GM12878 (cell line): ENCODE measurements around the gene CAMK2D. TPM values are rescaled to one million over a fixed set of nuclear protein-coding genes. Genes with fewer than 3 reads are reported as not detected.

Source experiments
- ATAC-seq: fragments of 200-7000 bp; cut with Tn5 transposase; 3 replicates; pipeline ENCODE4 v1.9.1; 2020; ENCODE audit warnings: mild to moderate bottlenecking, moderate library complexity
- BruUV-seq: library from RNA; stranded (reverse); fragments of 400-500 nt; replicated peaks from 2 replicates; lab custom pipeline; 2021; lab: Mats Ljungman, UMichigan
- CTCF ChIA-PET: fragments of 300-600 bp; sonication (Branson Sonifier 250); formaldehyde crosslinking; extraction: SDS; loops from one replicate; lab custom pipeline; 2021; ENCODE audit warnings: inconsistent platforms; lab: Yijun Ruan, JAX
- POLR2A ChIA-PET: fragments of 350-600 bp; formaldehyde crosslinking; extraction: SDS; loops from one replicate; lab custom pipeline; 2021; ENCODE audit warnings: inconsistent platforms; lab: Charles Lee
- RAD21 ChIA-PET: fragments of 300-600 bp; sonication (Branson Sonifier 250); formaldehyde crosslinking; loops from one replicate; lab custom pipeline; 2023; ENCODE audit warnings: antibody characterized with exemption; ENCODE audit not compliant: unreplicated experiment; lab: Charles Lee
- SMC1A ChIA-PET: fragments of 300-600 bp; sonication (Branson Sonifier 250); formaldehyde crosslinking; loops from one replicate; lab custom pipeline; 2023; ENCODE audit not compliant: unreplicated experiment, uncharacterized antibody; lab: Charles Lee
- DNase-seq: peaks from one replicate; pipeline ENCODE4 v3.0.0-alpha.2; 2011; ENCODE audit warnings: low read depth, low spot score
- FAIRE-seq: peaks from 3 replicates; lab custom pipeline; 2011; peaks lifted over from hg19 to GRCh38; lab: Jason Lieb, UNC
- H2AFZ ChIP-seq: 2 replicates; pipeline ENCODE4 v1.6.0; 2011; ENCODE audit warnings: low read depth, low read length, control low read depth; ENCODE audit not compliant: control insufficient read depth
- H3K27ac ChIP-seq: 2 replicates; pipeline ENCODE4 v1.5.1; 2011; ENCODE audit warnings: control low read depth; ENCODE audit not compliant: control insufficient read depth, insufficient read depth
- H3K27me3 ChIP-seq, 2 experiments: replicated peaks in 1 of 2; 2 replicates each; pipeline versions ENCODE4 v1.6.0 to v1.6.1; 2011; ENCODE audit warnings: low read length in 1 of 2; ENCODE audit not compliant: control insufficient read depth in 2 of 2, insufficient read depth in 2 of 2
- H3K36me3 ChIP-seq, 2 experiments: 2 replicates each; pipeline ENCODE4 v1.5.1; 2011; ENCODE audit warnings: low read length in 1 of 2; ENCODE audit not compliant: control insufficient read depth in 2 of 2, insufficient read depth in 2 of 2
- H3K4me1 ChIP-seq: 2 replicates; pipeline ENCODE4 v1.6.1; 2011; ENCODE audit warnings: mild to moderate bottlenecking, low read length, moderate library complexity, mixed read lengths; ENCODE audit not compliant: control insufficient read depth, insufficient read depth
- H3K4me2 ChIP-seq: 2 replicates; pipeline ENCODE4 v1.6.0; 2011; ENCODE audit warnings: control low read depth; ENCODE audit not compliant: control insufficient read depth, insufficient read depth
- H3K4me3 ChIP-seq: fragments of 200-600 bp; sonication (generic); 2 replicates; pipeline ENCODE4 v1.5.1; 2016
- H3K79me2 ChIP-seq: 2 replicates; pipeline ENCODE4 v1.6.0; 2011; ENCODE audit warnings: low read length; ENCODE audit not compliant: control insufficient read depth, insufficient read depth
- H3K9ac ChIP-seq: 2 replicates; pipeline ENCODE4 v1.8.0; 2011; ENCODE audit warnings: low read length, control low read depth, mixed read lengths; ENCODE audit not compliant: control insufficient read depth, insufficient read depth
- H3K9me3 ChIP-seq: replicated peaks from 3 replicates; pipeline ENCODE4 v1.5.1; 2011; ENCODE audit warnings: mild to moderate bottlenecking, low read length; ENCODE audit not compliant: control insufficient read depth, insufficient read depth
- H4K20me1 ChIP-seq: 2 replicates; pipeline ENCODE4 v1.6.0; 2011; ENCODE audit not compliant: control insufficient read depth, insufficient read depth
- CREM ChIP-seq: IDR thresholded peaks from 2 replicates; pipeline ENCODE4 v1.6.1; 2014; ENCODE audit warnings: antibody characterized with exemption, low read depth
- EED ChIP-seq: sonication (generic); IDR thresholded peaks from 2 replicates; pipeline ENCODE4 v1.6.1; 2016; ENCODE audit warnings: antibody characterized with exemption, low read depth
- ESRRA ChIP-seq: IDR thresholded peaks from 2 replicates; pipeline ENCODE4 v1.6.1; 2012; ENCODE audit warnings: mild to moderate bottlenecking, low read length, improper control_type of control experiment
- HDGF ChIP-seq: fragments of 450-650 bp; IDR thresholded peaks from 2 replicates; pipeline ENCODE4 v1.6.1; 2016; ENCODE audit warnings: antibody characterized with exemption
- RAD21 ChIP-seq: IDR thresholded peaks from 2 replicates; pipeline ENCODE4 v1.6.1; 2011; ENCODE audit warnings: mild to moderate bottlenecking, low read depth, low read length, moderate library complexity; ENCODE audit not compliant: insufficient read depth
- RAD51 ChIP-seq: fragments of 450-650 bp; IDR thresholded peaks from 2 replicates; pipeline ENCODE4 v1.6.1; 2016; ENCODE audit warnings: moderate library complexity, mild to moderate bottlenecking, inconsistent platforms
- RFX5 ChIP-seq: IDR thresholded peaks from 2 replicates; pipeline ENCODE4 v1.6.1; 2011; ENCODE audit warnings: low read depth, low read length, improper control_type of control experiment
- SRF ChIP-seq, 2 experiments: IDR thresholded peaks; 2 replicates each; pipeline ENCODE4 v1.6.1; 2011; ENCODE audit warnings: low read depth in 2 of 2, low read length in 2 of 2, mild to moderate bottlenecking in 1 of 2, moderate library complexity in 1 of 2
- ZZZ3 ChIP-seq: IDR thresholded peaks from 2 replicates; pipeline ENCODE4 v1.6.1; 2011; ENCODE audit warnings: low read depth; ENCODE audit not compliant: control insufficient read depth, insufficient read length
- WGBS: methylation state at CpG from one replicate; pipeline ENCODE4 v1.1.6; 2016; ENCODE audit warnings: low lambda C conversion rate; ENCODE audit not compliant: insufficient replicate concordance, insufficient coverage; ENCODE audit errors: missing lambda C conversion rate; 5-methylcytosine and 5-hydroxymethylcytosine counted together
- in situ Hi-C: fragments of 300-500 bp; cut with MboI; formaldehyde crosslinking; loops from 9 replicates; pipeline ENCODE4 v1.14.3; 2018; ENCODE audit warnings: mixed read lengths
- intact Hi-C: fragments of 100-400 bp; cut with micrococcal nuclease; formaldehyde crosslinking; loops from one replicate; pipeline ENCODE4 v1.14.2; 2022; ENCODE audit not compliant: unreplicated experiment
- polyA plus RNA-seq, 11 experiments: library from polyadenylated mRNA; depleted of rRNA in 4 of 11; unstranded in 6 of 11; stranded (reverse) in 5 of 11; fragments of >200 nt; fragmentation: Nextera tagmentation in 4 of 11; fragmentation: Illumina TruSeq in 1 of 11; extraction: Ambion mirVana in 4 of 11; extraction: Trizol in 1 of 11; gene quantifications; 1 replicate in 1 of 11; 2 replicates in 10 of 11; pipeline versions ENCODE4 v1.2.1 to v1.2.3, GENCODE V29; 2011 to 2016; ENCODE audit warnings: inconsistent platforms in 2 of 11, missing spikeins in 2 of 11, low read depth in 1 of 11
- total RNA-seq, 4 experiments: library from RNA; depleted of rRNA in 3 of 4; stranded (reverse); fragments of >200 nt in 3 of 4; fragmentation: Illumina TruSeq in 1 of 4; extraction: Trizol in 1 of 4; gene quantifications; 2 replicates each; pipeline versions ENCODE4 v1.2.1 to v1.2.3, GENCODE V29; 2013 to 2021
- TF ChIP-seq, protein P1 (sequence below): fragments of 450-650 bp; IDR thresholded peaks from 2 replicates; pipeline ENCODE4 v1.6.1; 2018; ENCODE audit warnings: mild to moderate bottlenecking, low read depth, moderate library complexity; ENCODE audit not compliant: partially characterized antibody
- TF ChIP-seq, protein P2 (sequence below): IDR thresholded peaks from 2 replicates; pipeline ENCODE4 v1.6.1; 2011; ENCODE audit warnings: borderline replicate concordance, low read depth, mild to moderate bottlenecking, moderate library complexity, mixed read lengths, low read length; ENCODE audit not compliant: insufficient read depth; ENCODE audit errors: extremely low read length
- TF ChIP-seq, protein P3 (sequence below): fragments of 450-650 bp; IDR thresholded peaks from 2 replicates; pipeline ENCODE4 v1.6.1; 2017; ENCODE audit warnings: mild to moderate bottlenecking, moderate library complexity
- TF ChIP-seq, protein P4 (sequence below): IDR thresholded peaks from 2 replicates; pipeline ENCODE4 v1.6.1; 2011; ENCODE audit warnings: low read depth, low read length, improper control_type of control experiment, borderline replicate concordance

Gene CAMK2D
- total and polyA plus RNA-seq, 10 of the 15 experiments (the other 5 are each of a cell fraction or from before 2014, with no cell fraction given) = 6.9 to 88.5 (median 12.9) TPM

DNA sequence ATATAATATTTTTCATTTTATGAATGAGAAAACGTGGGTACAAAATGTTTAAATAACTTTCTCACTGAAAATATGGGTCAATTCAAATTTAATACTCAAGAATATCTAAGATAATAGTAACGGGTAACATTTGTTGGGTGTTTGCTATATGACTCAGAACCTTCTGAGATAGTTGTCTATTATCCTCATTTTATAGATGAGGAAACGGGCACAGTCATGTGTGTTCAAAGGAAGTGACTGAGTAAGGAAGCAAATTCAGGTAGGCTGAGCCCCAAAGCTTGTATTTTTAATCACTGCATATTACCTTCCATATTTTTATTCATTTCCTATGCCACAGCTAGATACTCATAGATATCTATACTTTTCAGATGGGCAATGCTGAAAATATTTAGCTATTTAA, 12.2 kb upstream of the CAMK2D start:
- no peak overlapping the region for H3K27ac ChIP-seq
- 73% methylated on average over 3 of the region's 3 CpGs for WGBS
- ChIA-PET SMC1A (interaction anchor here (0.5 to 2.2 kb wide), 4 partner anchors 10 to 178 kb away, joined by 3 to 8 read pairs (median 3); no protein-coding TSS in a partner anchor), CTCF (interaction anchor here (1.2 to 1.4 kb wide), 2 partner anchors 9 to 11 kb away, joined by 3 to 6 read pairs; no protein-coding TSS in a partner anchor), RAD21 (no interaction called here), POLR2A (interaction anchor here (0.6 kb wide), 1 partner anchor 231 kb away, joined by 3 read pairs; no protein-coding TSS in a partner anchor)
- H3K4me1 ChIP-seq = no peaks in the 10 kb centered on the region; the same call in 1 of the 2 replicates
- no peaks in the 10 kb centered on the region for H4K20me1 ChIP-seq
- intact Hi-C loops (no loop called here), in situ Hi-C loops (no loop called here)
- no peak overlapping the region for H2AFZ ChIP-seq
- TF ChIP-seq ZZZ3 = no peak
- TF ChIP-seq RFX5 = no peak
- TF ChIP-seq, protein P1, sequence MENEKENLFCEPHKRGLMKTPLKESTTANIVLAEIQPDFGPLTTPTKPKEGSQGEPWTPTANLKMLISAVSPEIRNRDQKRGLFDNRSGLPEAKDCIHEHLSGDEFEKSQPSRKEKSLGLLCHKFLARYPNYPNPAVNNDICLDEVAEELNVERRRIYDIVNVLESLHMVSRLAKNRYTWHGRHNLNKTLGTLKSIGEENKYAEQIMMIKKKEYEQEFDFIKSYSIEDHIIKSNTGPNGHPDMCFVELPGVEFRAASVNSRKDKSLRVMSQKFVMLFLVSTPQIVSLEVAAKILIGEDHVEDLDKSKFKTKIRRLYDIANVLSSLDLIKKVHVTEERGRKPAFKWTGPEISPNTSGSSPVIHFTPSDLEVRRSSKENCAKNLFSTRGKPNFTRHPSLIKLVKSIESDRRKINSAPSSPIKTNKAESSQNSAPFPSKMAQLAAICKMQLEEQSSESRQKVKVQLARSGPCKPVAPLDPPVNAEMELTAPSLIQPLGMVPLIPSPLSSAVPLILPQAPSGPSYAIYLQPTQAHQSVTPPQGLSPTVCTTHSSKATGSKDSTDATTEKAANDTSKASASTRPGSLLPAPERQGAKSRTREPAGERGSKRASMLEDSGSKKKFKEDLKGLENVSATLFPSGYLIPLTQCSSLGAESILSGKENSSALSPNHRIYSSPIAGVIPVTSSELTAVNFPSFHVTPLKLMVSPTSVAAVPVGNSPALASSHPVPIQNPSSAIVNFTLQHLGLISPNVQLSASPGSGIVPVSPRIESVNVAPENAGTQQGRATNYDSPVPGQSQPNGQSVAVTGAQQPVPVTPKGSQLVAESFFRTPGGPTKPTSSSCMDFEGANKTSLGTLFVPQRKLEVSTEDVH = no peak
- no peak for TF ChIP-seq SRF (IDR thresholded peaks at IDR 0.05; ENCODE audit: low read depth in 2 of 2, low read length in 2 of 2)
- TF ChIP-seq EED = no peak
- TF ChIP-seq, protein P2, sequence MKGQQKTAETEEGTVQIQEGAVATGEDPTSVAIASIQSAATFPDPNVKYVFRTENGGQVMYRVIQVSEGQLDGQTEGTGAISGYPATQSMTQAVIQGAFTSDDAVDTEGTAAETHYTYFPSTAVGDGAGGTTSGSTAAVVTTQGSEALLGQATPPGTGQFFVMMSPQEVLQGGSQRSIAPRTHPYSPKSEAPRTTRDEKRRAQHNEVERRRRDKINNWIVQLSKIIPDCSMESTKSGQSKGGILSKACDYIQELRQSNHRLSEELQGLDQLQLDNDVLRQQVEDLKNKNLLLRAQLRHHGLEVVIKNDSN = no peak
- TF ChIP-seq HDGF = no peak
- no peak for TF ChIP-seq RAD21
- no peak for TF ChIP-seq ESRRA
- no peak for TF ChIP-seq CREM
- TF ChIP-seq, protein P3, sequence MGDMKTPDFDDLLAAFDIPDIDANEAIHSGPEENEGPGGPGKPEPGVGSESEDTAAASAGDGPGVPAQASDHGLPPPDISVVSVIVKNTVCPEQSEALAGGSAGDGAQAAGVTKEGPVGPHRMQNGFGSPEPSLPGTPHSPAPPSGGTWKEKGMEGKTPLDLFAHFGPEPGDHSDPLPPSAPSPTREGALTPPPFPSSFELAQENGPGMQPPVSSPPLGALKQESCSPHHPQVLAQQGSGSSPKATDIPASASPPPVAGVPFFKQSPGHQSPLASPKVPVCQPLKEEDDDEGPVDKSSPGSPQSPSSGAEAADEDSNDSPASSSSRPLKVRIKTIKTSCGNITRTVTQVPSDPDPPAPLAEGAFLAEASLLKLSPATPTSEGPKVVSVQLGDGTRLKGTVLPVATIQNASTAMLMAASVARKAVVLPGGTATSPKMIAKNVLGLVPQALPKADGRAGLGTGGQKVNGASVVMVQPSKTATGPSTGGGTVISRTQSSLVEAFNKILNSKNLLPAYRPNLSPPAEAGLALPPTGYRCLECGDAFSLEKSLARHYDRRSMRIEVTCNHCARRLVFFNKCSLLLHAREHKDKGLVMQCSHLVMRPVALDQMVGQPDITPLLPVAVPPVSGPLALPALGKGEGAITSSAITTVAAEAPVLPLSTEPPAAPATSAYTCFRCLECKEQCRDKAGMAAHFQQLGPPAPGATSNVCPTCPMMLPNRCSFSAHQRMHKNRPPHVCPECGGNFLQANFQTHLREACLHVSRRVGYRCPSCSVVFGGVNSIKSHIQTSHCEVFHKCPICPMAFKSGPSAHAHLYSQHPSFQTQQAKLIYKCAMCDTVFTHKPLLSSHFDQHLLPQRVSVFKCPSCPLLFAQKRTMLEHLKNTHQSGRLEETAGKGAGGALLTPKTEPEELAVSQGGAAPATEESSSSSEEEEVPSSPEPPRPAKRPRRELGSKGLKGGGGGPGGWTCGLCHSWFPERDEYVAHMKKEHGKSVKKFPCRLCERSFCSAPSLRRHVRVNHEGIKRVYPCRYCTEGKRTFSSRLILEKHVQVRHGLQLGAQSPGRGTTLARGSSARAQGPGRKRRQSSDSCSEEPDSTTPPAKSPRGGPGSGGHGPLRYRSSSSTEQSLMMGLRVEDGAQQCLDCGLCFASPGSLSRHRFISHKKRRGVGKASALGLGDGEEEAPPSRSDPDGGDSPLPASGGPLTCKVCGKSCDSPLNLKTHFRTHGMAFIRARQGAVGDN = no peak
- TF ChIP-seq RAD51 = no peak
- TF ChIP-seq, protein P4, sequence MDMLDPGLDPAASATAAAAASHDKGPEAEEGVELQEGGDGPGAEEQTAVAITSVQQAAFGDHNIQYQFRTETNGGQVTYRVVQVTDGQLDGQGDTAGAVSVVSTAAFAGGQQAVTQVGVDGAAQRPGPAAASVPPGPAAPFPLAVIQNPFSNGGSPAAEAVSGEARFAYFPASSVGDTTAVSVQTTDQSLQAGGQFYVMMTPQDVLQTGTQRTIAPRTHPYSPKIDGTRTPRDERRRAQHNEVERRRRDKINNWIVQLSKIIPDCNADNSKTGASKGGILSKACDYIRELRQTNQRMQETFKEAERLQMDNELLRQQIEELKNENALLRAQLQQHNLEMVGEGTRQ = no peak
- H3K79me2 ChIP-seq = no peaks in the 10 kb centered on the region
- no peak overlapping the region for H3K4me3 ChIP-seq
- no peaks in the 10 kb centered on the region for H3K36me3 ChIP-seq
- H3K27me3 ChIP-seq = no peaks in the 10 kb centered on the region
- FAIRE-seq = no peak
- ATAC-seq = no peak
- no peak overlapping the region for H3K4me2 ChIP-seq
- H3K9ac ChIP-seq = no peak overlapping the region
- BruUV-seq = no TSS peak
- DNase-seq = no peak
- peaks cover 3% of the 10 kb centered on the region; the same call in 1 of the 3 replicates for H3K9me3 ChIP-seq
